Glutamatergic neuron (in vitro differentiated cells): Measurements from ENCODE around the gene CDH23. TPM values are rescaled to one million over a fixed set of nuclear protein-coding genes. Genes with fewer than 3 reads are reported as not detected.

Experiments used
- DNase-seq: peaks from one replicate; pipeline ENCODE4 v3.0.0; 2022
- H3K27ac Mint-ChIP-seq: one replicate; pipeline ENCODE4 v1.8.0; 2020; ENCODE audit warnings: mild to moderate bottlenecking, mixed read lengths, inconsistent platforms; ENCODE audit not compliant: unreplicated experiment
- H3K27me3 Mint-ChIP-seq: one replicate; pipeline ENCODE4 v1.8.0; 2020; ENCODE audit warnings: mild to moderate bottlenecking, moderate library complexity, mixed read lengths, inconsistent platforms; ENCODE audit not compliant: unreplicated experiment
- H3K36me3 Mint-ChIP-seq: one replicate; pipeline ENCODE4 v1.8.0; 2020; ENCODE audit warnings: mild to moderate bottlenecking, mixed read lengths, inconsistent platforms; ENCODE audit not compliant: unreplicated experiment
- H3K4me1 Mint-ChIP-seq: one replicate; pipeline ENCODE4 v1.8.0; 2020; ENCODE audit warnings: mild to moderate bottlenecking, low read depth, mixed read lengths, inconsistent platforms; ENCODE audit not compliant: unreplicated experiment
- H3K4me3 Mint-ChIP-seq: one replicate; pipeline ENCODE4 v1.8.0; 2020; ENCODE audit warnings: mild to moderate bottlenecking, mixed read lengths, inconsistent platforms; ENCODE audit not compliant: unreplicated experiment
- H3K9me3 Mint-ChIP-seq: one replicate; pipeline ENCODE4 v1.8.0; 2020; ENCODE audit warnings: mild to moderate bottlenecking, moderate library complexity, mixed read lengths, inconsistent platforms; ENCODE audit not compliant: unreplicated experiment
- total RNA-seq: library from RNA; stranded (reverse); fragmentation: NEBNext Ultra II Directional; extraction: Animal tissue kit (Norgen Biotek cat#: 25700); gene quantifications from one replicate; pipeline ENCODE4 v1.2.1, GENCODE V29; 2021; ENCODE audit not compliant: unreplicated experiment
- TF ChIP-seq, protein P1 (sequence below): fragments of 200-600 bp; sonication (generic); IDR thresholded peaks from one replicate; pipeline ENCODE4 v1.5.0; 2021; ENCODE audit not compliant: partially characterized antibody, unreplicated experiment

The CDH23 gene
- total RNA-seq, 1 donor from 2014 or later, result 2.0 TPM

DNA sequence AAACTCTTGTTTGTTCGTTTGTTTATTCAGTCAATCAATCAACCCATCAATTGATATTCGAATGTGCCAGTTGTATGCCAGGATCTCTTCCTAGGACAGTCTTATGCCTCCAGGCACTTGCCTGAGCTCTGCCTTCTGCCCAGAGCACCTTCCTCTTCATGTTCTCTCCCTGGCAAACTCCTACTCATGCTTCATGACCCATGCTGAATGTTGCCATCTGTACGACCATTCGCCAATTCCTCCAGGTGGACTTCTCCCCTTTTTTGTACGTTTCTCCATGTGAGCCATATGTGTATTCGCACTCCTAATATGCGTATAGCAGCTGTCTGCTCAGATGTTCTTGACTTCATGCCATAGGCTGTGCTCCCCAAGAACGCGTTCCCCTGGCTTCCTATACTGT, 180.1 kb downstream of the CDH23 start:
- TF ChIP-seq, protein P1, sequence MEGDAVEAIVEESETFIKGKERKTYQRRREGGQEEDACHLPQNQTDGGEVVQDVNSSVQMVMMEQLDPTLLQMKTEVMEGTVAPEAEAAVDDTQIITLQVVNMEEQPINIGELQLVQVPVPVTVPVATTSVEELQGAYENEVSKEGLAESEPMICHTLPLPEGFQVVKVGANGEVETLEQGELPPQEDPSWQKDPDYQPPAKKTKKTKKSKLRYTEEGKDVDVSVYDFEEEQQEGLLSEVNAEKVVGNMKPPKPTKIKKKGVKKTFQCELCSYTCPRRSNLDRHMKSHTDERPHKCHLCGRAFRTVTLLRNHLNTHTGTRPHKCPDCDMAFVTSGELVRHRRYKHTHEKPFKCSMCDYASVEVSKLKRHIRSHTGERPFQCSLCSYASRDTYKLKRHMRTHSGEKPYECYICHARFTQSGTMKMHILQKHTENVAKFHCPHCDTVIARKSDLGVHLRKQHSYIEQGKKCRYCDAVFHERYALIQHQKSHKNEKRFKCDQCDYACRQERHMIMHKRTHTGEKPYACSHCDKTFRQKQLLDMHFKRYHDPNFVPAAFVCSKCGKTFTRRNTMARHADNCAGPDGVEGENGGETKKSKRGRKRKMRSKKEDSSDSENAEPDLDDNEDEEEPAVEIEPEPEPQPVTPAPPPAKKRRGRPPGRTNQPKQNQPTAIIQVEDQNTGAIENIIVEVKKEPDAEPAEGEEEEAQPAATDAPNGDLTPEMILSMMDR, result no peak
- peaks cover 7% of the 10 kb centered on the region for H3K9me3 Mint-ChIP-seq
- H3K4me3 Mint-ChIP-seq, result no peak overlapping the region
- peaks cover 12% of the 10 kb centered on the region for H3K27me3 Mint-ChIP-seq
- H3K36me3 Mint-ChIP-seq, result no peaks in the 10 kb centered on the region
- DNase-seq, result no peak
- H3K27ac Mint-ChIP-seq, result no peak overlapping the region
- peaks cover 19% of the 10 kb centered on the region for H3K4me1 Mint-ChIP-seq

DNA sequence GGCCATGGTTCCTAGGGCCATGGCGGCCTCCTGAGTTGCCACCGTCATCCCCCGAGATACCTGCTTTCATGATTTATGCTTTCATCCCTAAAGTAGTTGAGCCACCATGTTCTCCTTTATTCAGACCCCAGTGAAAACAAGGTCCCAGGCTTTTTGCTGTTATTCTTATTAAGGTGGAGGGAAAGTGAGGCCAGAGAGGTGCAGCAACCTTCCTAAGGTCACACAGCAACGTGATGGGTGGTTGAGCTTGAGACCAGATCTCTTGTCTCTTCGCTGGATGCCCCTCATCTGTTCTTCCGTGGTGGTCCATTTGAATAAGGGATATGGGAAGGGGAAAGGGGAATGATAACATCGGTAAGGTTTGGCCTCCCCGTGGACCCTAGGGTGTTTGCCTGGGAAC, 180.6 kb downstream of the CDH23 start:
- Mint-ChIP-seq H3K27ac (no peak overlapping the region), H3K36me3 (no peaks in the 10 kb centered on the region), H3K4me1 (peaks cover 23% of the 10 kb centered on the region), H3K4me3 (no peak overlapping the region), H3K27me3 (peaks cover 12% of the 10 kb centered on the region), H3K9me3 (peaks cover 9% of the 10 kb centered on the region)
- TF ChIP-seq, protein P1, result no peak
- DNase-seq, result no peak

DNA sequence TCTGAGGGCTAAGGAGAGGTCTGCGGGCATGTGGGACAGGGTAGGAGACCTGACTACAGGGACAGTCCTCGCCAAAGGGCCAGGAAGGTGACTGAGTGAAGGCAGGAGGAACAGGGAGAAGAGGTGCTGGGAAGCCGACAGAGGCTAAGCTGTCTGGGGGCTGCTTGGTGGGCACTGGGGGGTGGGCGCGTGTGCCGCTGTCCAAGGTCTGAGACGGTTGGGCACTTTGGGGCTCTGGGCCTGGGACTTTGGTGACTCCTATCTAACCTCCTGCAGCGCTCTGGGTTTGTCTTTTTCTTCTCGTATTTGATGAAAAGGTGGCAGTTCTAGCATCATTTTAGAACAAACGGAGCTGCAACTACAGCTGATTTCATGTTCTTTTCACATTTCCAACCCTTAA, 181.3 kb downstream of the CDH23 start:
- H3K27me3 Mint-ChIP-seq, result peaks cover 8% of the 10 kb centered on the region
- DNase-seq, result no peak
- TF ChIP-seq, protein P1, result no peak

DNA sequence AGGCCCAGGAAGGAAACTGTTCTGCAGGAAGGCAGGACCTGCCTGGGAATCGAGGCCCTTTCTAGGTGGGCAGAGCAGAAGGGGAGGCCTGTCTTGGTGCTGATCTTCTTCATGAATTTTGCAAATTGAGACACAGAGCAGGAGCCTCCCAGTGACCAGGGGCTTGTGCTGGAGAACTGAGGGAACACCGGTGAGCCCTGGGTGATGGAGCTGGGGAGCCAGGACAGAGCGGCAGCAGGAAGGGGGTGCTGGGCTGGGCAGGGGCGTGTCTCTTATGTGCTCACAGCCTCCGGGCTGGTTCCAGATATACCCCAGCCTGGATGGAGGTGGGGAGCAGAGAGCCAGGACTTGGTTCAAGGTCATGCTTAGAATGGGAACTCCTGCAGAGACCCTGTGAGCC, 182.9 kb downstream of the CDH23 start:
- TF ChIP-seq, protein P1, result no peak

More for the DNA sequence above, 181.3 kb downstream of the CDH23 start:
- Mint-ChIP-seq H3K9me3 (peaks cover 10% of the 10 kb centered on the region), H3K27ac (no peak overlapping the region), H3K4me1 (peaks cover 24% of the 10 kb centered on the region), H3K36me3 (no peaks in the 10 kb centered on the region), H3K4me3 (no peak overlapping the region)

DNA sequence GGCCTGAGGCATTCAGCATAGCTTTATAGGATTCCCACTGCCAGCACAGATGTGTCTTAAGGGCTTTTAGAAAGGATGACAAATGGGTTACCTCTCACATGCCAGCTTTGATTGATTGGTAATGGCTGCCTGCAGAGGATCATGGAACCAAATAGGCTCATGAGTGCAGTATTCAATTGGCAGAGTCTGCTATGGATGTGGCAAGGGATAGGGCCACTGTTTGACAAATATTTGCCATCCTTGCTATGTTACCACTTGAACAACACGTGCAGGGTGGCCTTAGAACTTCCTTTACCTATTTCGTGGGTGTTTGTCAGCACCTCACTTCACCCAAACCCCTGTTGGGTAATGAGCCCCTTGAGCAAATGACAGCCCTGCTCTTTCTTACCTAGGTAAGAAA, 183.7 kb downstream of the CDH23 start:
- peaks cover 10% of the 10 kb centered on the region for H3K9me3 Mint-ChIP-seq
- peaks cover 8% of the 10 kb centered on the region for H3K27me3 Mint-ChIP-seq

More for the DNA sequence above, 182.9 kb downstream of the CDH23 start:
- H3K27ac Mint-ChIP-seq, result no peak overlapping the region
- H3K27me3 Mint-ChIP-seq, result peaks cover 8% of the 10 kb centered on the region
- no peak overlapping the region for H3K4me3 Mint-ChIP-seq
- no peaks in the 10 kb centered on the region for H3K36me3 Mint-ChIP-seq
- H3K9me3 Mint-ChIP-seq, result peaks cover 10% of the 10 kb centered on the region
- H3K4me1 Mint-ChIP-seq, result peaks cover 17% of the 10 kb centered on the region
- no peak for DNase-seq

More for the DNA sequence above, 183.7 kb downstream of the CDH23 start:
- TF ChIP-seq, protein P1, result no peak
- no peak overlapping the region for H3K4me3 Mint-ChIP-seq
- H3K27ac Mint-ChIP-seq, result no peak overlapping the region
- H3K4me1 Mint-ChIP-seq, result peaks cover 15% of the 10 kb centered on the region
- H3K36me3 Mint-ChIP-seq, result no peaks in the 10 kb centered on the region
- no peak for DNase-seq
